Glutamatergic neuron (in vitro differentiated cells): ENCODE results near the gene PLEKHH3. TPM values are rescaled to one million over a fixed set of nuclear protein-coding genes. Genes with fewer than 3 reads are reported as not detected.

Source experiments
- DNase-seq: peaks from one replicate; pipeline ENCODE4 v3.0.0; 2022
- H3K27ac Mint-ChIP-seq: one replicate; pipeline ENCODE4 v1.8.0; 2020; ENCODE audit warnings: mild to moderate bottlenecking, mixed read lengths, inconsistent platforms; ENCODE audit not compliant: unreplicated experiment
- H3K27me3 Mint-ChIP-seq: one replicate; pipeline ENCODE4 v1.8.0; 2020; ENCODE audit warnings: mild to moderate bottlenecking, moderate library complexity, mixed read lengths, inconsistent platforms; ENCODE audit not compliant: unreplicated experiment
- H3K36me3 Mint-ChIP-seq: one replicate; pipeline ENCODE4 v1.8.0; 2020; ENCODE audit warnings: mild to moderate bottlenecking, mixed read lengths, inconsistent platforms; ENCODE audit not compliant: unreplicated experiment
- H3K4me1 Mint-ChIP-seq: one replicate; pipeline ENCODE4 v1.8.0; 2020; ENCODE audit warnings: mild to moderate bottlenecking, low read depth, mixed read lengths, inconsistent platforms; ENCODE audit not compliant: unreplicated experiment
- H3K4me3 Mint-ChIP-seq: one replicate; pipeline ENCODE4 v1.8.0; 2020; ENCODE audit warnings: mild to moderate bottlenecking, mixed read lengths, inconsistent platforms; ENCODE audit not compliant: unreplicated experiment
- H3K9me3 Mint-ChIP-seq: one replicate; pipeline ENCODE4 v1.8.0; 2020; ENCODE audit warnings: mild to moderate bottlenecking, moderate library complexity, mixed read lengths, inconsistent platforms; ENCODE audit not compliant: unreplicated experiment
- CTCF ChIP-seq: fragments of 200-600 bp; sonication (generic); IDR thresholded peaks from one replicate; pipeline ENCODE4 v1.5.0; 2021; ENCODE audit not compliant: partially characterized antibody, unreplicated experiment
- total RNA-seq: library from RNA; stranded (reverse); fragmentation: NEBNext Ultra II Directional; extraction: Animal tissue kit (Norgen Biotek cat#: 25700); gene quantifications from one replicate; pipeline ENCODE4 v1.2.1, GENCODE V29; 2021; ENCODE audit not compliant: unreplicated experiment

The PLEKHH3 gene
- total RNA-seq, 1 donor from 2014 or later = 40.6 TPM

GRCh38 chr17:42700586-42701289 is 23.9 kb upstream of the PLEKHH3 start:
- Mint-ChIP-seq H3K27ac (no peak overlapping the region), H3K4me1 (peaks cover 6% of the 10 kb centered on the region)
- no peak for TF ChIP-seq CTCF

GRCh38 chr17:42699415-42699740 is 22.6 kb upstream of the PLEKHH3 start:
- no peaks in the 10 kb centered on the region for H3K36me3 Mint-ChIP-seq
- TF ChIP-seq CTCF = no peak
- peaks cover 8% of the 10 kb centered on the region for H3K27me3 Mint-ChIP-seq
- H3K4me3 Mint-ChIP-seq = no peak overlapping the region
- DNase-seq = no peak
- peaks cover 3% of the 10 kb centered on the region for H3K9me3 Mint-ChIP-seq
- peaks cover 6% of the 10 kb centered on the region for H3K4me1 Mint-ChIP-seq
- no peak overlapping the region for H3K27ac Mint-ChIP-seq

More at GRCh38 chr17:42700586-42701289, 23.9 kb upstream of the PLEKHH3 start:
- no peaks in the 10 kb centered on the region for H3K36me3 Mint-ChIP-seq
- no peak for DNase-seq
- H3K4me3 Mint-ChIP-seq = no peak overlapping the region
- H3K27me3 Mint-ChIP-seq = peaks cover 8% of the 10 kb centered on the region
- peaks cover 3% of the 10 kb centered on the region for H3K9me3 Mint-ChIP-seq

GRCh38 chr17:42698736-42699414 is 22.1 kb upstream of the PLEKHH3 start:
- Mint-ChIP-seq H3K9me3 (peaks cover 3% of the 10 kb centered on the region), H3K36me3 (no peaks in the 10 kb centered on the region), H3K27ac (no peak overlapping the region), H3K27me3 (peaks cover 8% of the 10 kb centered on the region), H3K4me1 (peaks cover 6% of the 10 kb centered on the region), H3K4me3 (no peak overlapping the region)
- DNase-seq = no peak
- no peak for TF ChIP-seq CTCF

- no peak overlapping the region for H3K27ac Mint-ChIP-seq
- TF ChIP-seq CTCF = no peak
- H3K4me1 Mint-ChIP-seq = peaks cover 6% of the 10 kb centered on the region
- H3K9me3 Mint-ChIP-seq = peaks cover 3% of the 10 kb centered on the region
- H3K4me3 Mint-ChIP-seq = no peak overlapping the region
- DNase-seq = no peak
- peaks cover 7% of the 10 kb centered on the region for H3K27me3 Mint-ChIP-seq
- H3K36me3 Mint-ChIP-seq = no peaks in the 10 kb centered on the region
These were observed 20.5 kb upstream of the PLEKHH3 start for GRCh38 chr17:42697108-42697811.
